ENCODE results near the gene LTBP1.

The LTBP1 gene

DNA sequence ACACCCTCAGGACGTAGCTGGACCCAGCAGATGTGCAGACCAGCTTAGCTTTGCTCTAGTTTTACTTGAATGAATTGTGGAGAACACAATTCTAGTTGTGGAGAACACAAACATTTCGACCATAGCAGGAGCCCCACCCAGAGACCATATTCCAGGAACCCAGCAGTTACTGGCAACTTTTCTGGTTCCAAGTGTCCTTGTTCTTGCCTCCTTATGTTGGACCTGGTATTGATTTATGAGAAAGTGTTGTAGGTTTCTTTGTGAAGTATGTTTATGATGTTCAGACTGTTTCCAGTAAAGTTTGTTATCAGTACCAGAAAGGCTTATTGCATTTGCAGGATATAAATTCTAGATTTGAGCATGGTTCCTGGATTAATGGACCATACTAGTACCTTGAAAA lies 51.0 kb downstream of the LTBP1 start:
- Histone ChIP-seq H3K36me3 (ENCODE audit: control insufficient read depth, low read length) (no peaks in the 10 kb centered on the region; the same call in 1 of the 2 replicates), H3K4me3 (ENCODE audit: low read length) (no peak overlapping the region), H4K20me1 (ENCODE audit: control insufficient read depth, insufficient read depth, low read depth, low read length) (peaks cover 8% of the 10 kb centered on the region; the same call in 1 of the 2 replicates), H3K9me2 (replicated peaks; ENCODE audit: control insufficient read depth, low read length) (no peaks in the 10 kb centered on the region), H3F3A (ENCODE audit: control insufficient read depth, insufficient read depth) (no peaks in the 10 kb centered on the region), H3K27me3 (ENCODE audit: control insufficient read depth, low read length) (no peaks in the 10 kb centered on the region), H3K4me1 (ENCODE audit: control insufficient read depth, low read length) (no peaks in the 10 kb centered on the region), H3K4me2 (ENCODE audit: low read length) (no peak overlapping the region), H3K79me2 (ENCODE audit: control insufficient read depth, low read length) (peaks cover 97% of the 10 kb centered on the region), H3K9me3 (ENCODE audit: control insufficient read depth, insufficient read depth, low read length) (no peaks in the 10 kb centered on the region), H3K27ac (ENCODE audit: low read depth, low read length) (no peak overlapping the region)
- TF ChIP-seq, protein P1, sequence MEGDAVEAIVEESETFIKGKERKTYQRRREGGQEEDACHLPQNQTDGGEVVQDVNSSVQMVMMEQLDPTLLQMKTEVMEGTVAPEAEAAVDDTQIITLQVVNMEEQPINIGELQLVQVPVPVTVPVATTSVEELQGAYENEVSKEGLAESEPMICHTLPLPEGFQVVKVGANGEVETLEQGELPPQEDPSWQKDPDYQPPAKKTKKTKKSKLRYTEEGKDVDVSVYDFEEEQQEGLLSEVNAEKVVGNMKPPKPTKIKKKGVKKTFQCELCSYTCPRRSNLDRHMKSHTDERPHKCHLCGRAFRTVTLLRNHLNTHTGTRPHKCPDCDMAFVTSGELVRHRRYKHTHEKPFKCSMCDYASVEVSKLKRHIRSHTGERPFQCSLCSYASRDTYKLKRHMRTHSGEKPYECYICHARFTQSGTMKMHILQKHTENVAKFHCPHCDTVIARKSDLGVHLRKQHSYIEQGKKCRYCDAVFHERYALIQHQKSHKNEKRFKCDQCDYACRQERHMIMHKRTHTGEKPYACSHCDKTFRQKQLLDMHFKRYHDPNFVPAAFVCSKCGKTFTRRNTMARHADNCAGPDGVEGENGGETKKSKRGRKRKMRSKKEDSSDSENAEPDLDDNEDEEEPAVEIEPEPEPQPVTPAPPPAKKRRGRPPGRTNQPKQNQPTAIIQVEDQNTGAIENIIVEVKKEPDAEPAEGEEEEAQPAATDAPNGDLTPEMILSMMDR (IDR thresholded peaks at IDR 0.05; ENCODE audit: low read depth, low read length, poor library complexity, severe bottlenecking): no peak
- no peak for TF ChIP-seq EZH2phosphoT487 (IDR thresholded peaks at IDR 0.05; ENCODE audit: borderline replicate concordance, low read length)

GRCh38 chr2:33000986-33001385 lies 54.2 kb downstream of the LTBP1 start:
- no peaks in the 10 kb centered on the region for H3K27me3 ChIP-seq (ENCODE audit: control insufficient read depth, low read length)
- peaks cover 8% of the 10 kb centered on the region; the same call in 1 of the 2 replicates for H4K20me1 ChIP-seq (ENCODE audit: control insufficient read depth, insufficient read depth, low read depth, low read length)
- H3K9me2 ChIP-seq (replicated peaks; ENCODE audit: control insufficient read depth, low read length): no peaks in the 10 kb centered on the region
- H3K4me3 ChIP-seq (ENCODE audit: low read length): no peak overlapping the region
- H3K27ac ChIP-seq (ENCODE audit: low read depth, low read length): no peak overlapping the region
- H3K79me2 ChIP-seq (ENCODE audit: control insufficient read depth, low read length): peaks cover 93% of the 10 kb centered on the region
- no peaks in the 10 kb centered on the region for H3K4me1 ChIP-seq (ENCODE audit: control insufficient read depth, low read length)
- no peak for TF ChIP-seq EZH2phosphoT487 (IDR thresholded peaks at IDR 0.05; ENCODE audit: borderline replicate concordance, low read length)
- TF ChIP-seq, protein P1 (IDR thresholded peaks at IDR 0.05; ENCODE audit: low read depth, low read length, poor library complexity, severe bottlenecking): no peak
- H3K36me3 ChIP-seq (ENCODE audit: control insufficient read depth, low read length): no peaks in the 10 kb centered on the region; the same call in 1 of the 2 replicates
- no peaks in the 10 kb centered on the region for H3F3A ChIP-seq (ENCODE audit: control insufficient read depth, insufficient read depth)
- no peak overlapping the region for H3K4me2 ChIP-seq (ENCODE audit: low read length)
- H3K9me3 ChIP-seq (ENCODE audit: control insufficient read depth, insufficient read depth, low read length): no peaks in the 10 kb centered on the region

- H3K27ac ChIP-seq (ENCODE audit: low read depth, low read length): no peak overlapping the region
- H3K79me2 ChIP-seq (ENCODE audit: control insufficient read depth, low read length): peaks cover 93% of the 10 kb centered on the region
- no peaks in the 10 kb centered on the region for H3F3A ChIP-seq (ENCODE audit: control insufficient read depth, insufficient read depth)
- no peaks in the 10 kb centered on the region for H3K4me1 ChIP-seq (ENCODE audit: control insufficient read depth, low read length)
- TF ChIP-seq, protein P1 (IDR thresholded peaks at IDR 0.05; ENCODE audit: low read depth, low read length, poor library complexity, severe bottlenecking): no peak
- no peak for TF ChIP-seq EZH2phosphoT487 (IDR thresholded peaks at IDR 0.05; ENCODE audit: borderline replicate concordance, low read length)
- H3K4me3 ChIP-seq (ENCODE audit: low read length): no peak overlapping the region
- no peaks in the 10 kb centered on the region for H3K9me3 ChIP-seq (ENCODE audit: control insufficient read depth, insufficient read depth, low read length)
- H3K4me2 ChIP-seq (ENCODE audit: low read length): no peak overlapping the region
- H4K20me1 ChIP-seq (ENCODE audit: control insufficient read depth, insufficient read depth, low read depth, low read length): peaks cover 8% of the 10 kb centered on the region; the same call in 1 of the 2 replicates
- H3K36me3 ChIP-seq (ENCODE audit: control insufficient read depth, low read length): no peaks in the 10 kb centered on the region; the same call in 1 of the 2 replicates
- no peaks in the 10 kb centered on the region for H3K9me2 ChIP-seq (replicated peaks; ENCODE audit: control insufficient read depth, low read length)
- H3K27me3 ChIP-seq (ENCODE audit: control insufficient read depth, low read length): no peaks in the 10 kb centered on the region
These were observed 55.1 kb downstream of the LTBP1 start for GRCh38 chr2:33001823-33002222.

Measured in DOHH2 (cell line).